Measurements from ENCODE around the gene MROH9.

The MROH9 gene

DNA sequence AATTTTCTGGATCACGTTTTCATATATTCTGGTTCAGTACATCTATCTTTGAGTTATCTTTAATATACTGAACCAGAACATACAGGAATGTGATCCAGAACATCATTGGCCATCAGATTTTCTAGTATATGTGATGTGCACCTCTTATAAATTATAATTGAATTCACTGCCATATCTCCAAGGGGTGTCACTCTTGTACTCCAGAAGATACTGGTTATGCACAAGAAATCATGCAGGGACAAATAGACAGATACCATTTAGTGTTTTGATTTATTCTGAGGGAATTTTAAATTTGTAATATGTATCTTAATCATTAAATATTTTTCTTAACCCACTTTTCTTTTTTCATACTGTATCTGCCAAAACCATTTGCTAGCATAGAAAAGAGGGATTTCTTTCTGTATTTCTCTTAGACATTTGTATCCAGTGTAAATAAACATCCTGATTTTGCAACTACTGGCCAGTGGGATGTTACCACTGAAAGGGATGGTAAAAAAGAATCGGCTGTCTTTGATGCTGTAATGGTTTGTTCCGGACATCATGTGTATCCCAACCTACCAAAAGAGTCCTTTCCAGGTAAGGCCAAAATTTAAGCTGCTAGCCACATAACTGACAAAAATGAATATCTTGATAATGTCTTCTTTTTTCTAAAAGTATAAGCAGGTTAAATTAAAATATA lies 172.1 kb downstream of the MROH9 start:
- no peaks in the 10 kb centered on the region for H3K27me3 ChIP-seq (replicated peaks; ENCODE audit: control insufficient read depth, insufficient read depth, low read length)
- H3K36me3 ChIP-seq (ENCODE audit: control insufficient read depth, insufficient read depth, low read length), result no peaks in the 10 kb centered on the region
- no peak for DNase-seq (ENCODE audit: extremely low read depth, insufficient read length)
- no peak for TF ChIP-seq CTCF (IDR thresholded peaks at IDR 0.05; ENCODE audit: insufficient read depth, low read length, poor library complexity, severe bottlenecking)
- no peak overlapping the region for H3K4me3 ChIP-seq (replicated peaks; ENCODE audit: low read depth, low read length)

- Histone ChIP-seq H3K4me3 (replicated peaks; ENCODE audit: low read depth, low read length) (no peak overlapping the region), H3K27me3 (replicated peaks; ENCODE audit: control insufficient read depth, insufficient read depth, low read length) (no peaks in the 10 kb centered on the region), H3K36me3 (ENCODE audit: control insufficient read depth, insufficient read depth, low read length) (no peaks in the 10 kb centered on the region)
- no peak for DNase-seq (ENCODE audit: extremely low read depth, insufficient read length)
- no peak for TF ChIP-seq CTCF (IDR thresholded peaks at IDR 0.05; ENCODE audit: insufficient read depth, low read length, poor library complexity, severe bottlenecking)
These were observed 172.6 kb downstream of the MROH9 start for GRCh38 chr1:171107969-171108368.

DNA sequence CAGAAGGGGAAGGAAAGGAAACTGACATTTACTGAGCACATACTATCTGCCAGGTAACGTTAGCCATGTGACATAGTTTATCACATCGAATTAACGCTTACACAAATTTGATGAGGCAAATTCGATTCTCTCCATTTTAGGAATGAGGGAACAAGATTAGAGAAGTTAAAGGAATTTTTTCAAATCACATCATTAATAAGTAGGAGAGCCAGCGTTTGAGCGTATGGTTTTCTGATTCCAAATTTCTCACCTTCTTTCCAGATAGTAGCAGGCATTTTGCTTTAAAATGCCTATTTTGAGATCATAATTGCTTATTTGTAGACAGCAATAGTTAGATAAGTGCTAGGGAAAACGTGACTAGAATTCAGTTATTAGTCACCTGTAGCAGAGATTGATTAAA lies 174.6 kb downstream of the MROH9 start:
- DNase-seq (ENCODE audit: extremely low read depth, insufficient read length), result no peak

DNA sequence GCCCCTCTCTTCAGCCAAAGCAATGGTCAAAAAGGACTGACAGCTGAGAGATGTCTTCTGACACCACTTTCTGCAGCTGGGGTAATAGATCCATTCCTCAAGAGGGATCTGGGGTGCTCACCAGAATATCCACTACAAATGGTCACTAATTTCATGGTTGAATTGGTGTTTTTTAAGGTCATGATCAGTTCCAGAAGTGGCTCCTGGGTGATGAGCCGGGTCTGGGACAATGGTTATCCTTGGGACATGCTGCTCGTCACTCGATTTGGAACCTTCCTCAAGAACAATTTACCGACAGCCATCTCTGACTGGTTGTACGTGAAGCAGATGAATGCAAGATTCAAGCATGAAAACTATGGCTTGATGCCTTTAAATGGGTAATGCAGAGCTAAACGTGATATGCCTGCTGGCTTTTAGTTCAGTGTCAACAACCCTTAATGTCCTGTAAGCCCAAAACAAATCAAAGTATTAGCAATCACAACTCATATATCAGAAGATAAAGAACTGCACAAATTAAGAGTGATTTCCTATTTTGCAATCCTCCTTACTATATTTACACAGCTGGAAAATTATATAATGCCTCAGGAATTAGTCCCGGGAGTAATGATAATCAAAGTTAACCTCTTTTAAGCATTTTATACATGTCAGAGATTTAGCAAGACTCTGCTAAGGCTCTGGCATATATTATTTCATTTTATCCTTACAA lies 175.4 kb downstream of the MROH9 start:
- no peak for DNase-seq (ENCODE audit: extremely low read depth, insufficient read length)
- Histone ChIP-seq H3K27me3 (replicated peaks; ENCODE audit: control insufficient read depth, insufficient read depth, low read length) (no peaks in the 10 kb centered on the region; the same call in none of the 2 replicates), H3K36me3 (ENCODE audit: control insufficient read depth, insufficient read depth, low read length) (no peaks in the 10 kb centered on the region), H3K4me3 (replicated peaks; ENCODE audit: low read depth, low read length) (no peak overlapping the region)
- no peak for TF ChIP-seq CTCF (IDR thresholded peaks at IDR 0.05; ENCODE audit: insufficient read depth, low read length, poor library complexity, severe bottlenecking)

More for the DNA sequence above, 174.6 kb downstream of the MROH9 start:
- TF ChIP-seq CTCF (IDR thresholded peaks at IDR 0.05; ENCODE audit: insufficient read depth, low read length, poor library complexity, severe bottlenecking), result no peak
- H3K27me3 ChIP-seq (replicated peaks; ENCODE audit: control insufficient read depth, insufficient read depth, low read length), result no peaks in the 10 kb centered on the region; the same call in none of the 2 replicates
- no peak overlapping the region for H3K4me3 ChIP-seq (replicated peaks; ENCODE audit: low read depth, low read length)
- no peaks in the 10 kb centered on the region for H3K36me3 ChIP-seq (ENCODE audit: control insufficient read depth, insufficient read depth, low read length)

GRCh38 chr1:171112119-171112518 lies 176.8 kb downstream of the MROH9 start:
- DNase-seq (ENCODE audit: extremely low read depth, insufficient read length), result no peak
- no peaks in the 10 kb centered on the region; the same call in none of the 2 replicates for H3K27me3 ChIP-seq (replicated peaks; ENCODE audit: control insufficient read depth, insufficient read depth, low read length)
- no peak for TF ChIP-seq CTCF (IDR thresholded peaks at IDR 0.05; ENCODE audit: insufficient read depth, low read length, poor library complexity, severe bottlenecking)
- H3K36me3 ChIP-seq (ENCODE audit: control insufficient read depth, insufficient read depth, low read length), result no peaks in the 10 kb centered on the region
- no peak overlapping the region for H3K4me3 ChIP-seq (replicated peaks; ENCODE audit: low read depth, low read length)
